Gastroesophageal sphincter (tissue), 3 donors: ENCODE results near the gene GFOD2.

Experiments used
- POLR2A ChIP-seq, 2 donors: fragments of 450-650 bp; IDR thresholded peaks; one replicate each; pipeline ENCODE4 v1.6.1; 2017; ENCODE audit warnings: antibody characterized with exemption in 2 of 2, mild to moderate bottlenecking in 2 of 2, moderate library complexity in 1 of 2
- POLR2AphosphoS5 ChIP-seq: sonication (generic); formaldehyde crosslinking; IDR thresholded peaks from one replicate; pipeline ENCODE4 v1.6.1; 2017; ENCODE audit warnings: antibody characterized with exemption
- TF ChIP-seq, protein P1 (sequence below), 4 experiments: fragments of 200-600 bp in 2 of 4; fragments of 450-650 bp in 2 of 4; sonication (generic) in 1 of 4; IDR thresholded peaks; one replicate each; pipeline ENCODE4 v1.5.1; 2017 to 2019; ENCODE audit warnings: antibody characterized with exemption in 4 of 4, mild to moderate bottlenecking in 2 of 4, moderate library complexity in 2 of 4

- TF ChIP-seq, protein P1, sequence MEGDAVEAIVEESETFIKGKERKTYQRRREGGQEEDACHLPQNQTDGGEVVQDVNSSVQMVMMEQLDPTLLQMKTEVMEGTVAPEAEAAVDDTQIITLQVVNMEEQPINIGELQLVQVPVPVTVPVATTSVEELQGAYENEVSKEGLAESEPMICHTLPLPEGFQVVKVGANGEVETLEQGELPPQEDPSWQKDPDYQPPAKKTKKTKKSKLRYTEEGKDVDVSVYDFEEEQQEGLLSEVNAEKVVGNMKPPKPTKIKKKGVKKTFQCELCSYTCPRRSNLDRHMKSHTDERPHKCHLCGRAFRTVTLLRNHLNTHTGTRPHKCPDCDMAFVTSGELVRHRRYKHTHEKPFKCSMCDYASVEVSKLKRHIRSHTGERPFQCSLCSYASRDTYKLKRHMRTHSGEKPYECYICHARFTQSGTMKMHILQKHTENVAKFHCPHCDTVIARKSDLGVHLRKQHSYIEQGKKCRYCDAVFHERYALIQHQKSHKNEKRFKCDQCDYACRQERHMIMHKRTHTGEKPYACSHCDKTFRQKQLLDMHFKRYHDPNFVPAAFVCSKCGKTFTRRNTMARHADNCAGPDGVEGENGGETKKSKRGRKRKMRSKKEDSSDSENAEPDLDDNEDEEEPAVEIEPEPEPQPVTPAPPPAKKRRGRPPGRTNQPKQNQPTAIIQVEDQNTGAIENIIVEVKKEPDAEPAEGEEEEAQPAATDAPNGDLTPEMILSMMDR (IDR thresholded peaks at IDR 0.05) = no peak
- no peak for TF ChIP-seq POLR2A (IDR thresholded peaks at IDR 0.05)
- TF ChIP-seq POLR2AphosphoS5 = no peak
Measured at GRCh38 chr16:67647681-67648080, 71.4 kb downstream of the GFOD2 start.
